ENCODE measurements around the gene RTP5. TPM values are rescaled to one million over a fixed set of nuclear protein-coding genes. Genes with fewer than 3 reads are reported as not detected.

Gene RTP5
- total RNA-seq, 6 donors from 2014 or later, result 0.14 to 2.1 (median 0.69) TPM; not detected in 1

GRCh38 chr2:241857041-241857541 is 12.4 kb upstream of the RTP5 start:
- Histone ChIP-seq H3K27ac (no peak overlapping the region), H3K9me3 (no peaks in the 10 kb centered on the region), H3K4me1 (peaks cover 0 to 14% (median 10%) of the 10 kb centered on the region in 4 donors), H3K4me3 (peak overlapping the region in 1 of 4 donors; percentile 30), H3K36me3 (no peaks in the 10 kb centered on the region), H3K27me3 (no peaks in the 10 kb centered on the region)
- ATAC-seq (ENCODE audit: low FRiP score in 2 of 2), result no peak
- TF ChIP-seq POLR2AphosphoS5 (IDR thresholded peaks at IDR 0.05) (no peak), POLR2A (IDR thresholded peaks at IDR 0.05) (no peak), CTCF (IDR thresholded peaks at IDR 0.05) (no peak), EP300 (IDR thresholded peaks at IDR 0.05) (no peak)
- 85 to 93% methylated on average over 14 to 27 of the region's 28 CpGs for WGBS, 2 donors
- DNase-seq, result no peak

GRCh38 chr2:241857572-241858121 is 11.9 kb upstream of the RTP5 start:
- ATAC-seq (ENCODE audit: low FRiP score in 2 of 2) (no peak), DNase-seq (peak in 1 of 2 donors; percentile 75)
- TF ChIP-seq EP300 (IDR thresholded peaks at IDR 0.05) (no peak), POLR2AphosphoS5 (IDR thresholded peaks at IDR 0.05) (no peak), POLR2A (IDR thresholded peaks at IDR 0.05) (no peak)
- Histone ChIP-seq H3K27ac (peak overlapping the region in 1 of 4 donors; percentile 37), H3K27me3 (no peaks in the 10 kb centered on the region), H3K36me3 (no peaks in the 10 kb centered on the region), H3K4me3 (peak overlapping the region in 3 of 4 donors; percentile 23 to 33 (median 30)), H3K9me3 (no peaks in the 10 kb centered on the region), H3K4me1 (peaks cover 0 to 14% (median 10%) of the 10 kb centered on the region in 4 donors)
- WGBS, 2 donors, result 74 to 85% methylated on average over 8 to 15 of the region's 18 CpGs

GRCh38 chr2:241858206-241859016 is 11.1 kb upstream of the RTP5 start, which contains the start of gene PDCD1:
Gene PDCD1, minus strand, starts transcription at chr2:241858894. Its CDS starts 56 bp downstream, at chr2:241858838.
- TF ChIP-seq POLR2A (IDR thresholded peaks at IDR 0.05) (peak in 1 of 4 donors; percentile 43), EP300 (IDR thresholded peaks at IDR 0.05) (no peak)
- peaks cover 5 to 20% (median 12%) of the 10 kb centered on the region in 4 donors for H3K4me1 ChIP-seq
- H3K9me3 ChIP-seq, result no peaks in the 10 kb centered on the region
- peak within 1 kb of the TSS; percentile 38 to 84 (median 70) for H3K27ac ChIP-seq
- 58 to 91% methylated on average over 6 to 24 of the region's 28 CpGs for WGBS, 2 donors
- no peaks in the 10 kb centered on the region for H3K36me3 ChIP-seq
- ATAC-seq (ENCODE audit: low FRiP score in 2 of 2) (no peak), DNase-seq (peak in 1 of 2 donors; percentile 83)
- peaks cover 0 to 5% (median 2%) of the 10 kb centered on the region in 4 donors for H3K27me3 ChIP-seq
- peak within 1 kb of the TSS in 3 of 4 donors; percentile 23 to 33 (median 30) for H3K4me3 ChIP-seq

- peak overlapping the region; percentile 38 to 84 (median 70) for H3K27ac ChIP-seq
- peaks cover 6 to 23% (median 15%) of the 10 kb centered on the region in 4 donors for H3K4me1 ChIP-seq
- peaks cover 0 to 8% (median 4%) of the 10 kb centered on the region in 4 donors for H3K27me3 ChIP-seq
- H3K9me3 ChIP-seq, result no peaks in the 10 kb centered on the region
- H3K4me3 ChIP-seq, result peak overlapping the region in 3 of 4 donors; percentile 12 to 33 (median 23)
- H3K36me3 ChIP-seq, result no peaks in the 10 kb centered on the region
- DNase-seq (peak in 1 of 2 donors; percentile 70), ATAC-seq (ENCODE audit: low FRiP score in 2 of 2) (no peak)
- 0 to 24% methylated on average over 1 to 9 of the region's 9 CpGs for WGBS, 2 donors
- no peak for TF ChIP-seq EP300 (IDR thresholded peaks at IDR 0.05)
These were observed 10.5 kb upstream of the RTP5 start for GRCh38 chr2:241859017-241859435.

GRCh38 chr2:241859436-241860183 is 9.9 kb upstream of the RTP5 start:
- ATAC-seq (ENCODE audit: low FRiP score in 2 of 2) (peak in 1 of 2 donors; percentile 77), DNase-seq (peak in 1 of 2 donors; percentile 88)
- Histone ChIP-seq H3K4me3 (peak overlapping the region in 3 of 4 donors; percentile 2 to 33 (median 12)), H3K4me1 (peaks cover 6 to 23% (median 15%) of the 10 kb centered on the region in 4 donors), H3K27me3 (peaks cover 0 to 8% (median 4%) of the 10 kb centered on the region in 4 donors), H3K27ac (peak overlapping the region; percentile 38 to 84 (median 70)), H3K9me3 (no peaks in the 10 kb centered on the region), H3K36me3 (no peaks in the 10 kb centered on the region)
- no peak for TF ChIP-seq EP300 (IDR thresholded peaks at IDR 0.05)
- TF ChIP-seq CTCF (IDR thresholded peaks at IDR 0.05), result peak in 2 of 6 experiments; percentile 8 to 9
- no peak for TF ChIP-seq POLR2A (IDR thresholded peaks at IDR 0.05)
- no peak for TF ChIP-seq POLR2AphosphoS5 (IDR thresholded peaks at IDR 0.05)
- WGBS, 2 donors, result 43 to 60% methylated on average over 24 to 30 of the region's 30 CpGs

Measured in upper lobe of left lung (tissue), 6 donors.